ENCODE results near the gene FNIP1. TPM values are rescaled to one million over a fixed set of nuclear protein-coding genes. Genes with fewer than 3 reads are reported as not detected.
"Not testable (repeated sequence)": the region's sequence is repeated elsewhere in the genome, so short reads cannot be mapped to it uniquely, and the experiment has no call there.

FNIP1 gene
- total RNA-seq, result 10 to 100 TPM; 27.8 to 28.7 TPM

DNA sequence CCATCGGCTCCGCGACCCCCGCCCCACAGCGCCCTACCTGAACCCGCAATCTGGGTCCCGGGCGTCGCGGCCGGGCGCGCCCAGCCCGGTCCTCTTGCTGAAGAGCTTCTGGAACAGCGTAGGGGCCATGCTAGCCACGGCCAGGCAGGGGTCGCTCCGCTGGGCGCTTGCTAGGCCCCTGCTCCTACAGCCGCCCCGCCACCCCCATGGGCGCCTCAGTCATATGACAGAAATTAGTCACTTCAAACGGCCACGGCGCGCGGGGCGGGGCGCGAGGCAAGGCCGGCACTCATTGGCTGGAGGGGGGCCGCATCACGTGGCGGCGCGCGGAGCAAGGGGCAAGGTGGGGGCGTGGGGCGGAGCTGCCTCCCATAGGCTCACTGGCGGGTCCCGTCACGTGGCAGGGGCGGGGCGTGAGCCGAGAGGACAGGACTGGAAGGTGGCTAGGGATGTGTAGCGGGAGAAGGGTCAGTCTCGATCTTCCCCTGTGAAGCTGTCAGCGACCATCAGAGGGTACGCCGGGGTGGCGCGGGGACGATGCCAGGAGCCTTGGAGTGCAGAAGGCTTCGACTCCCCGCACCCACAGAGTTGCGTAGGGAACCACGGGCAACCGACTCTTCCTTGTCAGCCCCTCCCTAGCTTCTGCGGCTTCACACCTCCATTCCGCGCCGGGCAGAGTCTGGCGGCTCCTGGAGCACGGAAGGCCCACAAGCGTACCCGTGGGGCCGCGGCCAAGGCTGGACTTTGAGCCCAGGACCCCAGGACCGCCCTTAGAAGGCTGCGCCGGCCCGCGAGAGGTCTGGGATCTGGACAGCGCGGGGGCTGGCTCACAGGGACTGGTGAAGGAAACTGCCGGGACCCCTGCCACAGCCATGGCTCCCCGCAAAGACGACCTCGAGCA, at the start of gene FNIP1:
Gene FNIP1, minus strand, starts transcription at position 225 of the 901 bp plus-strand sequence. Its CDS starts 96 bp downstream, at position 129.
- H3K4me1 Mint-ChIP-seq, result peaks cover 27% of the 10 kb centered on the region
- peaks cover 34% of the 10 kb centered on the region for H3K36me3 Mint-ChIP-seq (ENCODE audit: low read depth)
- no peaks in the 10 kb centered on the region for H3K9me3 Mint-ChIP-seq
- peak; percentile 99 for DNase-seq
- H3K4me3 Mint-ChIP-seq, result peak within 1 kb of the TSS; percentile 87
- H3K27me3 Mint-ChIP-seq, result peaks cover 3% of the 10 kb centered on the region
- CTCF ChIA-PET, result interaction anchor here (0.6 to 3.8 kb wide), 7 partner anchors 13 to 266 kb away, joined by 3 to 22 read pairs (median 4); no protein-coding TSS in a partner anchor
- POLR2A ChIA-PET, result interaction anchor here (0.7 to 2.4 kb wide), 26 partner anchors 9 to 307 kb away, joined by 3 to 22 read pairs (median 4); no protein-coding TSS in a partner anchor
- H3K27ac Mint-ChIP-seq, result peak within 1 kb of the TSS; percentile 83

DNA sequence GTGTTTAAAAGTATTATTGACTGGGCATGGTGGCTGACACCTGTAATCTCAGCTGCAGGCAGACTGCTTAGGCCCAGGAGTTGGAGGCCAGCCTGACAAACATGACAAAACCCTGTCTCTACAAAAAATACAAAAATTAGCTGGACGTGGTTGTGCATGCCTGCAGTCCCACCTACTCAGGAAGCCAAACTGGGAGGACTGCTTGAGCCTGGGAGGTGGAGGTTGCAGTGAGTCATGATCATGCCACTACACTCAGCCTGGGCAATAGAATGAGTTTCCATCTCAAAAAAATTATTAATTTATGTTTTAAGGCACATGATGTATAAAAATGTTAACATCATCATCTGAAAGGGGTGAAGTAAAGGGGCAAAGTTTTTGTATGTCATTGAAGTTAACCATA, 49.7 kb upstream of the FNIP1 start:
- H3K9me3 Mint-ChIP-seq, result peaks cover 50% of the 10 kb centered on the region
- CTCF ChIA-PET, result no interaction called here

DNA sequence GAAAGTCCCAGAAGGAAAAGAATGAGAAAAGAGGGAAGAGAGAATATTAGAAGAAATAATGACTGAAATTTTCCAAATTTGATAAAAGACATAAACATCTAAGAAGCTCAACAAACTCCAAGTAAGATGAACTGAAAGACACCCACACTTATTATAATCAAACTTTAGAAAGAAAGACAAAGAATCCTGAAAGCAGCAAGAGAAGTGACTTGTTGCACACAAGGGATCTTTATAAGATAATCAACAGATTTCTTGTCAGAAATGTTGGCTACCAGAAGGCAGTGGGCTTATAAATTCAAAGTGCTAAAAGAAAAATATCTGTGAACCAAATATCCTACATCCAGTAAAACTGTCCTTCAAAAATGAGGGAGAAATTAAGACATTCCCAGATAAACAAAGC, 49.0 kb upstream of the FNIP1 start:
- peaks cover 50% of the 10 kb centered on the region for H3K9me3 Mint-ChIP-seq
- H3K36me3 Mint-ChIP-seq (ENCODE audit: low read depth), result peaks cover 37% of the 10 kb centered on the region
- ChIA-PET CTCF (no interaction called here), POLR2A (no interaction called here)
- H3K4me3 Mint-ChIP-seq, result no peak overlapping the region
- H3K27me3 Mint-ChIP-seq, result peaks cover 3% of the 10 kb centered on the region
- no peak for DNase-seq
- H3K27ac Mint-ChIP-seq, result no peak overlapping the region
- no peaks in the 10 kb centered on the region for H3K4me1 Mint-ChIP-seq

More for the DNA sequence above, 49.7 kb upstream of the FNIP1 start:
- Mint-ChIP-seq H3K4me3 (no peak overlapping the region), H3K27me3 (peaks cover 3% of the 10 kb centered on the region), H3K4me1 (no peaks in the 10 kb centered on the region), H3K27ac (no peak overlapping the region), H3K36me3 (ENCODE audit: low read depth) (peaks cover 37% of the 10 kb centered on the region)
- no peak for DNase-seq
- POLR2A ChIA-PET, result interaction anchor here (1.2 kb wide), 1 partner anchor 49 kb away, joined by 3 read pairs; the partner anchor contains the start of gene FNIP1

DNA sequence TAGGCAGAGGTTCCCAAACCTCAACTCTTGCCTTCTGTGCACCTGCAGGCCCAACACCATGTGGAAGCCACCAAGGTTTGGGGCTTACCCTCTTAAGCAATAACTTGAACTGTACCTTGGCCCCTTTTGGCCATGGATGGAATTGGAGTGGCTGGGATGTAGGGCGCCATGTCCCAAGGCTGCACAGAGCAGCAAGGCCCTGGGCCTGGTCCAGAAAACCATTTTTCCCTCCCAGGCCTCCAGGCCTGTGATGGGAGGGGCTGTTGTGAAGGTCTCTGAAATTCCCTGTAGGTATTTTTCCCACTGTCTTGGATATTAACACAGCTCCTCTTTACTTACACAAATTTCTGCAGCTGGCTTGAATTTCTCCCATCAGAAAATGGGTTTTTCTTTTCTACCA, 46.2 kb upstream of the FNIP1 start:
- H3K4me1 Mint-ChIP-seq, POLR2A ChIA-PET, H3K27ac Mint-ChIP-seq, DNase-seq, CTCF ChIA-PET, H3K27me3 Mint-ChIP-seq, H3K4me3 Mint-ChIP-seq: not testable (repeated sequence)
- peaks cover 46% of the 10 kb centered on the region for H3K9me3 Mint-ChIP-seq
- H3K36me3 Mint-ChIP-seq (ENCODE audit: low read depth), result peaks cover 21% of the 10 kb centered on the region

DNA sequence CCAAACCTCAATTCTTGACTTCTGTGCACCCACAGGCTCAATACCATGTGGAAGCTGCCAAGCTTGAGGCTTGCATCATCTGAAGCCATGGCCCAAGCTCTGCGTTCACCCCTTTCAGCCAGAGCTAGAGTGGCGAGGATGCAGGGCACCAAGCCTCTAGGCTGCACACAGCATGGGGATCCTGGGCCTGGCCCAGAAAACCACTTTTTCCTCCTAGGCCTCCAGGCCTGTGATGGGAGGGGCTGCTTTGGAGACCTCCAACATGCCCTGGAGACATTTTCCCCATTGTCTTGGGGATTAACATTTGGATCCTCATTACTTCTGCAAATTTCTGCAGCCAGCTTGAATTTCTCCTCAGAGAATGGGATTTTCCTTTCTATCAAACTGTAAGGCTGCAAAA, 35.9 kb upstream of the FNIP1 start:
- H3K27me3 Mint-ChIP-seq; CTCF ChIA-PET; DNase-seq; H3K36me3 Mint-ChIP-seq (ENCODE audit: low read depth); H3K4me3 Mint-ChIP-seq; POLR2A ChIA-PET; H3K27ac Mint-ChIP-seq; H3K4me1 Mint-ChIP-seq: not testable (repeated sequence)
- peaks cover 21% of the 10 kb centered on the region for H3K9me3 Mint-ChIP-seq

DNA sequence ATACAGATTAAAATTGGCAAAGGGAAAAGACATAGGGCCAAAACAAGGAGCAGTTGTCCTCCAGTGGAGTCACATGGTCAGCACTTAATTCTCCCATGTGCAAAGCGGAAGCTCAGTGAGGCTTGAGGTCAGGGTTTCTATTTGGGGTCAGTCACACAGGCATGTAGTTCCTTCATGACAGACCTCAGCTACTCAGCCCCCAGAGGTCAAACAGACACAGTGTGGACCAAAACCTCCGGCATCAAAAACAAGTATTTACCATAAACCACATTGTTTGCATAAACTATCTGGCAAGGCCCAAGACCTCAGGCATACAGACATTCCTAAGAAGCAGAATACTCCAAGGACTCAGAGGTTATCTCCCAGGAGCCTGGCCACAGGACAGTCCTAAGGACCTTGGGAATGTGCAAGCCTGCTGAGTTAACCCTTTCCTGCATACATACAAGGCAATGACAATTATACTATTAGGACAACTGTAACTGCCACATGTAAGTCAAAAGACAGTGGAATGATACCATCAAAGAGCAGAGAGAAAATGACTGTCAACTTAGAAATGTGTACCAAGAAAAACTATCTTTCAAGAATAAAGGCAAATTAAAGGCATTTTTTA, 28.7 kb upstream of the FNIP1 start:
- CTCF ChIA-PET, result no interaction called here
- POLR2A ChIA-PET, result no interaction called here
- H3K4me1 Mint-ChIP-seq, result peaks cover 8% of the 10 kb centered on the region
- H3K4me3 Mint-ChIP-seq, result no peak overlapping the region
- no peak overlapping the region for H3K27ac Mint-ChIP-seq
- no peaks in the 10 kb centered on the region for H3K36me3 Mint-ChIP-seq (ENCODE audit: low read depth)
- H3K27me3 Mint-ChIP-seq, result peaks cover 14% of the 10 kb centered on the region
- no peak for DNase-seq
- peaks cover 5% of the 10 kb centered on the region for H3K9me3 Mint-ChIP-seq

DNA sequence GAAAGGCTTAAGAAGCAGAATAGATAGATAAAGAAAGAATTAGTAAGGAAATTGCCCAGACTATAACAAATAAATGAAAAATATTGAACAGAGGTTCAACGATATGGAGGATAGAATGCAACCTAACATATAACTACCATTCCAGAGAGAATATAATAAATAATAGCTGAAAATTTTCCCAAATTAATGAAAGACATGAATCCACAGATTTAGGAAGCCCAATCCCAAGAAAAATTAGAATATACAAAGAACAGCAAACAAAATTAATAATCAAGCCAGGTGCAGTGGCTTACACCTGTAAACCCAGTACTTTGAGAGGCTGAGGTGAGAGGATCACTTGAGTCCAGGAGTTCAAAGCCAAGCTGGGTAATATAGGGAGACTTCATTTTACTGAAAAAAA, 27.8 kb upstream of the FNIP1 start:
- ChIA-PET CTCF (no interaction called here), POLR2A (no interaction called here)
- peaks cover 18% of the 10 kb centered on the region for H3K27me3 Mint-ChIP-seq
- no peak overlapping the region for H3K27ac Mint-ChIP-seq
- H3K4me1 Mint-ChIP-seq, result peaks cover 5% of the 10 kb centered on the region
- no peak overlapping the region for H3K4me3 Mint-ChIP-seq
- no peaks in the 10 kb centered on the region for H3K36me3 Mint-ChIP-seq (ENCODE audit: low read depth)
- H3K9me3 Mint-ChIP-seq, result peaks cover 4% of the 10 kb centered on the region
- DNase-seq, result no peak

DNA sequence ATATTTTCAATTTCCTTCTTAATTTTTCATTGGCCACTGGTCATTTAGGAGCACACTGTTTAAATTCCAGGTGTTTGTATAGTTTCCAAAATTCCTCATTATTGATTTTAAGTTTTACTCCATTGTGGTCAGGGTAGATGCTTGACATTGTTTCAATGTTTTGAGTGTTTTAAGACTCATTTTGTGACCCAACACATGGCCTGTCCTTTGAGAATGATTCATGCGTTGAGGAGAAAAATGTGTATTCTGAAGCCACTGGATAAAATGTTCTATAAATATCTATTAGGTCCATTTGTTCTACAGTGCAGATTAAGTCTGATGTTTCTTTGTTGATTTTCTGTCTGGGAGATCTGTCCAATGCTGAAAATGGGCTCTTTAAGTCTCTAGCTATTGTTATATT, 24.4 kb upstream of the FNIP1 start:
- ChIA-PET POLR2A (no interaction called here), CTCF (no interaction called here)
- Mint-ChIP-seq H3K4me1 (peaks cover 2% of the 10 kb centered on the region), H3K9me3 (peaks cover 4% of the 10 kb centered on the region), H3K36me3 (ENCODE audit: low read depth) (no peaks in the 10 kb centered on the region), H3K27me3 (peaks cover 18% of the 10 kb centered on the region), H3K27ac (no peak overlapping the region), H3K4me3 (no peak overlapping the region)
- DNase-seq, result no peak

DNA sequence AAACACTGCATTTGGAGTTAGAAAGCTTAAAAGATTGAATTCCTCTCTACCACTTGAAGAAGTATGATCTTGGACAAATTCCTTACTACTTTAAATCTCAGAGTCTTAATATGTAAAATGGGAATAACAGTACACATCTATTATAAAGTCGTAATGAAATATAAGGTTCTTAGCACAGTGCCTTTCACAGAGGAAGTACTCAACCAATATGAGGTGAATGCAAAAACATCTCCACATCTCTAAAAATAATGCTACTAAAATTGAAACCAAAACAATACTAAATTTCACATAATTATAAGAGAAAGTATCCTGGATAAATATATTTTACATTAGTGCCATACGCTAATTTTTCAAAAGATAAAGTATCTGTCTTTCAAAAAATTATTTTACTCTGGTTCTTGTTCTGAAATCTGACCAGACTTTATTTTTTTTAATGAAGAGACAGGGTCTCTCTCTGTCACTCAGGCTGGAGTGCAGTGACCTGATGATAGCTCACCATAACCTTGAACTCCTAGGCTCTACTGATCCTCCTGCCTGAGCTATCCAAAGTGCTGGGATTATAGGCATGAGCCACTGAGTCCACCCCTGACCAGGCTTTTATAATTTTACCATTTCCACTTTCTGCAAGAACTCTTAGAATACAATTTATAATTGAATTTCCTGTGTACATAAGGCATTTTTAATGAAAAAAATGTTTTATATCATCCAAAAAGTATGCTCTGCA, 21.3 kb upstream of the FNIP1 start:
- no peak for DNase-seq
- Mint-ChIP-seq H3K27ac (no peak overlapping the region), H3K4me1 (peaks cover 2% of the 10 kb centered on the region), H3K36me3 (ENCODE audit: low read depth) (no peaks in the 10 kb centered on the region), H3K4me3 (no peak overlapping the region), H3K27me3 (peaks cover 17% of the 10 kb centered on the region), H3K9me3 (no peaks in the 10 kb centered on the region)
- POLR2A ChIA-PET, result no interaction called here
- CTCF ChIA-PET, result no interaction called here

DNA sequence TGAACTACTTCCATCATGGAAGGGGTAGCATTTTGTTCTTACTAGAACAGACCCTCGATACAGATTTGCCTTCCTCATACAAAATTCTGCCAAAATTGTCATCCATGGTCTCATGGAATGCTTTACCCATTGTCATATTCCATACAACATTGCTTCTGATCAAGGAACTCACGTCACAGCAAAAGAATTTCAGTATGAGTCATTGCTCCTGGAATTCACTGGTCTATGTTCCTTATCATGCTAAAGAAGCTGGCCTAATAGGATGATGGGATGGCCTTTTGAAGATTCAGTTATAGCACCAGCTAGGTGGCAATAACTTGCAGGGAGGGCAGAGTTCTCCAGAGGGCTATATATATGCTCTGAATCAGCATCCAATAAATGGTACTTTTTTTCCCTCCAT, 18.2 kb upstream of the FNIP1 start:
- H3K27ac Mint-ChIP-seq, result no peak overlapping the region
- no peaks in the 10 kb centered on the region for H3K36me3 Mint-ChIP-seq (ENCODE audit: low read depth)
- POLR2A ChIA-PET, result no interaction called here
- peaks cover 2% of the 10 kb centered on the region for H3K4me1 Mint-ChIP-seq
- DNase-seq, result no peak
- CTCF ChIA-PET, result no interaction called here
- H3K4me3 Mint-ChIP-seq, result no peak overlapping the region
- no peaks in the 10 kb centered on the region for H3K9me3 Mint-ChIP-seq
- no peaks in the 10 kb centered on the region for H3K27me3 Mint-ChIP-seq

DNA sequence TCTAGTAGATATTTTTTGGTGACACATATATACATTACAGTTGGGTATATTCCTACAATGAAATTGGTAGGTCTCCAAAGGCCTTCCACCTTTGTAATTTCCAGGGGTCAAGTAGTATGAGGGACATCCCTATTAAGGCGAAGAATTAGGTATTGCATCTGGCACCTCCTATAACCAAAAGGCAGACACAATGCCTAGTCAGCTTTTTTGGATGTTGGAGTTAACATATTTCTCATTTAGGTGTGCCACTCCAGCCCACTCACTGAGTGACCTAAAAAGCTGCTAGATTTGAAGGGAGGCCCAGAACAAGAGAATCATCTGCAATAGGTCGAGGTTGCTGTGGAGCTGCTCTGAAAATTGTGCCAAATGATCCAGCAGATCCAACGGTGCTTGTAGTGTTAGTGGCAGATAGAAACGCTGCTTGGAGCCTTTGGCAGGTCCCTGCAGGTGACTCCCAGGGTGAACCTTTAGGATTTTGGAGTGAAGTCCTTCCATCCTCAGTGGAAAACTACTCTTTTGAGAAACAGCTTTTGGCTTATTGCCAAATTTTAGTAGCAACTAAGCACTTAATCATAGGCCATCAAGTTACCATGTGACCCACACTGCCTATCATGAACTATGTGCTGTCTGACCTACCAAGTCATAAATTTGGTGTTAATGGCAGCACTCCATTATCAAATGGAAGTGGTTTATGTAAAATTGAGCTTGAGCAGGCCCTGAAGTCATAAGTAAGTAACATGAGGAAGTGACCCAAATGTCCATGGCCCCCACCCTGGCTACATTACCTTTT, 15.7 kb upstream of the FNIP1 start:
- H3K36me3 Mint-ChIP-seq (ENCODE audit: low read depth), result no peaks in the 10 kb centered on the region
- CTCF ChIA-PET, result interaction anchor here (5.5 kb wide), 1 partner anchor 196 kb away, joined by 53 read pairs; no protein-coding TSS in a partner anchor
- no peak overlapping the region for H3K4me3 Mint-ChIP-seq
- H3K27ac Mint-ChIP-seq, result no peak overlapping the region
- POLR2A ChIA-PET, result interaction anchor here (1.2 kb wide), 1 partner anchor 16 kb away, joined by 5 read pairs; the partner anchor contains the start of gene FNIP1
- H3K27me3 Mint-ChIP-seq, result peaks cover 2% of the 10 kb centered on the region
- H3K4me1 Mint-ChIP-seq, result no peaks in the 10 kb centered on the region
- no peak for DNase-seq
- no peaks in the 10 kb centered on the region for H3K9me3 Mint-ChIP-seq

DNA sequence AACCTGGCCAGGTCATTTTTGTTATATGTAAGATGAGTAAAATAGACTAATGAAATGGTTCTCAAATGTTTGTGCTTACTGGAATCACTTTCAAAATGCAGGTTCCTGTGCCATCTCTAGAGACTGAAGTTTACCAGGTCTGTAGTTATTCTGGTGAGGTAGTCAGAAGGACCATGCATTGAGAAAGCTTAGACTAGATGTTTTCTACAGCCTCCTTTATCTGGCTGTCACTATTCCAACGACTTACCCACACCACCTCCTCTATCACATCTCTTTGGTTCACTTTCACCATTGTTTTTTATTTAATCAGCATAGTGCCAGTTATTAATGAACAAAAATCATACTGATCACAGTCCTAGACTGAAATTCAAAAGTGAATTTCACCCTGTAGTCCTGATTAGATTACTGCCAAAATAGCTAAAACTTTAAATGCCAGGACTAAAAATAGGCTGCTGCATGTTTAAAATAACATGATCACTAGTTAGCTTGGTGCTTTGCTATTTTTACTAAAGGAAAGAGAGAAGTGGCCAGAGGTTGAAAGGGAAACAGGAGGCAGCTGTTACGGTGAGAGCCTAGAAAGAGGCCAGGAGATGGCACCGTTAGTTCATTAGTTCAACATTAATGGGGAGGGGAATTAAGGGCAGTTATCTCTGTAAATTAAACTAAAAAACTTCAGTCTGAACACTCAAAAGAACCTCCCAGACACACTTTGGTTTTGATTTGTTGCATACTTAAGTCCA, 13.9 kb upstream of the FNIP1 start:
- no peak overlapping the region for H3K4me3 Mint-ChIP-seq
- POLR2A ChIA-PET, result interaction anchor here (1.5 to 1.6 kb wide), 2 partner anchors 14 to 197 kb away, joined by 4 to 6 read pairs; partner anchors contain the start of gene FNIP1
- H3K4me1 Mint-ChIP-seq, result no peaks in the 10 kb centered on the region
- H3K27ac Mint-ChIP-seq, result no peak overlapping the region
- no peaks in the 10 kb centered on the region for H3K9me3 Mint-ChIP-seq
- H3K36me3 Mint-ChIP-seq (ENCODE audit: low read depth), result no peaks in the 10 kb centered on the region
- DNase-seq, result no peak
- CTCF ChIA-PET, result interaction anchor here (0.5 to 5.5 kb wide), 10 partner anchors 21 to 428 kb away, joined by 3 to 53 read pairs (median 4); partner anchors contain the start of gene IL3
- peaks cover 2% of the 10 kb centered on the region for H3K27me3 Mint-ChIP-seq
